AG04449 (cell line): ENCODE results near the gene CLBA1.

Source experiments
- CTCF ChIA-PET: fragments of 350-600 bp; formaldehyde crosslinking; extraction: SDS; loops from one replicate; lab custom pipeline; 2021; ENCODE audit warnings: antibody characterized with exemption; lab: Yijun Ruan, JAX
- POLR2A ChIA-PET: fragments of 400-600, 350-600 bp; formaldehyde crosslinking; extraction: SDS; loops from one replicate; lab custom pipeline; 2020; ENCODE audit warnings: antibody characterized with exemption, inconsistent platforms; lab: Yijun Ruan, JAX
- DNase-seq: peaks from one replicate; pipeline ENCODE4 v3.0.0-alpha.2; 2010; ENCODE audit warnings: low read depth, low spot score
- H3K4me3 ChIP-seq: 2 replicates; pipeline ENCODE4 v1.5.1; 2011; ENCODE audit warnings: low read depth, mild to moderate bottlenecking, control low read depth, low read length
- TF ChIP-seq, protein P1 (sequence below): IDR thresholded peaks from one replicate; pipeline ENCODE4 v1.5.1; 2011; ENCODE audit warnings: mild to moderate bottlenecking, moderate library complexity, low read length, control low read depth, inconsistent platforms; ENCODE audit not compliant: insufficient read depth; ENCODE audit errors: missing control alignments

Gene CLBA1

DNA sequence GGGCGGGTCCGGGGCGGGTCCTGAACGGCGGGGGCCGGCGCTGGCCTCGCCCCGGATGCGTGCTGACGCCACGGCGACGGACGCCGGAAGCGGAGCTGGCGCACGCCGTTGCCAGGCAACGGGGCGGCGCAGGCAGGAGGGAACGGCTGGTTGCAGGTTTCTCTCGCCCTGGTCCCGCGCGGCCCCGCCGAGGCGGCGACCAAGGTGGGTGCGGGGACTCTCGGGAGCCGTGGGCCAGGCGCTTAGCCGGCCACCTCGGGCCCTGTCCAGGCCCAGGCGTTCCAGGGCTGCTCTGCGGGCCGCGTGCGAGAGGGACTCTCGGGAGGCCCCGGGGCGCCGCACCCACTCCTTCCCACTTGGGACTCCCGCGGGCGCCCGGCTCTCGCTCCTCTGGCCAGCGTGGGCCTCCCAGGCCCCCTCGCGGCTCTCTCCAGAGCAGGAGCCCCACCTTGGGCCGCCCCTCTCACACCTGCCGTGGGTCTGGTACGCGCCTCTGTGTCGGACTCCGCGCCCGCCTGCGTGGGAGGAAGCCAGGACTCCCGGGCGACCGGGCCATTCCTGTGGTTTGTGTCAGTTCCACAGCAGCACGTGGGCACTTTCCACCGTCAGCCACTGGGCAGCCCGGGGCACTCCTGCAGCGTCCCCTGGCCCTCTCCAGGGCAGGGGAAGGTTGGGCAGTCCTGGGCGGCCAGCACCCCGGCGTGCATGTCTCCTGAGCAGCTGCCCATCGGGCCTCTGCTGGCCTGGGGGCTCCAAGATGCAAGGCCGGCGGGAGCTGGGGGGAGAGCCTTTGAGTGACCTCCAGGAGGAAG is at the start of gene CLBA1:
Gene CLBA1, plus strand, starts transcription at position 114 of the 812 bp plus-strand sequence. Its CDS starts 644 bp downstream, at position 758.
- CTCF ChIA-PET: interaction anchor here (1.3 to 7.7 kb wide), 3 partner anchors 12 to 90 kb away, joined by 4 to 60 read pairs (median 37); no protein-coding TSS in a partner anchor
- no peak for DNase-seq
- POLR2A ChIA-PET: interaction anchor here (1.0 to 1.5 kb wide), 2 partner anchors 13 to 16 kb away, joined by 4 to 5 read pairs; no protein-coding TSS in a partner anchor
- TF ChIP-seq, protein P1, sequence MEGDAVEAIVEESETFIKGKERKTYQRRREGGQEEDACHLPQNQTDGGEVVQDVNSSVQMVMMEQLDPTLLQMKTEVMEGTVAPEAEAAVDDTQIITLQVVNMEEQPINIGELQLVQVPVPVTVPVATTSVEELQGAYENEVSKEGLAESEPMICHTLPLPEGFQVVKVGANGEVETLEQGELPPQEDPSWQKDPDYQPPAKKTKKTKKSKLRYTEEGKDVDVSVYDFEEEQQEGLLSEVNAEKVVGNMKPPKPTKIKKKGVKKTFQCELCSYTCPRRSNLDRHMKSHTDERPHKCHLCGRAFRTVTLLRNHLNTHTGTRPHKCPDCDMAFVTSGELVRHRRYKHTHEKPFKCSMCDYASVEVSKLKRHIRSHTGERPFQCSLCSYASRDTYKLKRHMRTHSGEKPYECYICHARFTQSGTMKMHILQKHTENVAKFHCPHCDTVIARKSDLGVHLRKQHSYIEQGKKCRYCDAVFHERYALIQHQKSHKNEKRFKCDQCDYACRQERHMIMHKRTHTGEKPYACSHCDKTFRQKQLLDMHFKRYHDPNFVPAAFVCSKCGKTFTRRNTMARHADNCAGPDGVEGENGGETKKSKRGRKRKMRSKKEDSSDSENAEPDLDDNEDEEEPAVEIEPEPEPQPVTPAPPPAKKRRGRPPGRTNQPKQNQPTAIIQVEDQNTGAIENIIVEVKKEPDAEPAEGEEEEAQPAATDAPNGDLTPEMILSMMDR: no peak
- H3K4me3 ChIP-seq: peak within 1 kb of the TSS; percentile 70

GRCh38 chr14:104935955-104936354 is 49.6 kb upstream of the CLBA1 start:
- POLR2A ChIA-PET: no interaction called here
- no peak for DNase-seq
- H3K4me3 ChIP-seq: no peak overlapping the region
- TF ChIP-seq, protein P1: no peak
- CTCF ChIA-PET: interaction anchor here (1.6 to 3.3 kb wide), 3 partner anchors 39 to 110 kb away, joined by 5 to 25 read pairs (median 14); no protein-coding TSS in a partner anchor

GRCh38 chr14:104936361-104937155 is 49.0 kb upstream of the CLBA1 start:
- CTCF ChIA-PET: interaction anchor here (1.1 to 3.1 kb wide), 2 partner anchors 39 to 109 kb away, joined by 3 to 25 read pairs; no protein-coding TSS in a partner anchor

DNA sequence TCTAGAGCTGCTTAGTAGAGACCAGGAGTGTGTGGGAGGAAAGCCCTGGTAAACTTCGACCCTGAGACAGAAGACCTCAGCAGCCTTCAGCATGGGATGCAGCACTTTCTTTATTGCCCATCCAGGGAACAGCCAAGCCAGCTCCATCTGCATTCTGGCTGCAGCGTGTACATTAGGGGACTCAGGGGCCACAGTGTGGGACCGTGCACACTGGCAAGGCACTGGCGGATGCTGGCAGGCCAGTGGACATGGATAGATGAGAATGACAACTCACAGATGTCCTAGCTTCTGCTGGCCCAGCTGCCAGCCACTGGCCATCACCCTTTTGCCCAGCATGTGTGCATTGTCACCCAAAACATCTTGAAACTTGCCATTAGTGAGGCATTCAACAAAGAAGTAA is 48.4 kb upstream of the CLBA1 start:
- DNase-seq: no peak

More at GRCh38 chr14:104936361-104937155, 49.0 kb upstream of the CLBA1 start:
- POLR2A ChIA-PET: no interaction called here
- TF ChIP-seq, protein P1: no peak
- DNase-seq: no peak
- no peak overlapping the region for H3K4me3 ChIP-seq

GRCh38 chr14:104937694-104938365 is 47.8 kb upstream of the CLBA1 start:
- CTCF ChIA-PET: interaction anchor here (1.1 to 1.3 kb wide), 3 partner anchors 38 to 108 kb away, joined by 3 to 4 read pairs (median 4); no protein-coding TSS in a partner anchor
- DNase-seq: no peak
- TF ChIP-seq, protein P1: no peak
- H3K4me3 ChIP-seq: no peak overlapping the region
- POLR2A ChIA-PET: no interaction called here

More for the DNA sequence above, 48.4 kb upstream of the CLBA1 start:
- TF ChIP-seq, protein P1: no peak
- H3K4me3 ChIP-seq: no peak overlapping the region
- ChIA-PET CTCF (interaction anchor here (1.1 to 3.1 kb wide), 3 partner anchors 39 to 109 kb away, joined by 3 to 25 read pairs (median 4); no protein-coding TSS in a partner anchor), POLR2A (no interaction called here)
